ENCODE data around the gene KLHL40.

DNA sequence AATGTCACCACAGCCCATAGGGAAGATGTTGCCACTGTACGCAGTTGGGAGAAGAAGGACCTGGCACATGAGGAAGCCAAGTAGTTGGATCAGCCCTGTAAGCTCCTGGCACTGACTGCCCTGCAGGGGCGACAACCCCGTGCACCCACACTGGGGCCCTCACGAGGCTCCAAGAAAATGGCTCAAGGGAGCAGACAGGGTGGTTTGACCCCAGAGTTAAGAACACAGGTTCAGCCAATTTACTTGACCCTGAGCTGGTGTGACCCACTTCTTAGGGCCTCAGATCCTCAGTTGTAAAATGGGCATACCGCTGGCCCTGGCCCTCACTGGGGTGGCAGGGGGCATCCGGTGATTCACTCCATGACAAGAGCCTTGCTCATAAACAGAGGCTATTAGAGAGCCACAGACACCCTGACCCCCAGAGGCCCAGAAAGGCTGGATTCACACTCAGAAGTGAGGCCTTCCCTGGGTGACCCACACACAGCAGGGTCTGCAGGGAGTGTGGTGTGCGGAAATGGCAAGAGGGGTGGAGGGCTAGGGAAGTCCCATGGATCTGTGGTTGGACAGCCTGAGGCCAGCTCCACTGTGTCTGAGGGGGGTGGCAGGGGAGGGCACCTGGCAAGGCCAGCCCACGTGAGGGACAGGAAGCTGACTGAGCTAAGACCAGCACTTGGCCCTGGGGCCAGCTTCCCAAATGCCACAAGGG, 19.0 kb downstream of the KLHL40 start:
- TF ChIP-seq, protein P1, sequence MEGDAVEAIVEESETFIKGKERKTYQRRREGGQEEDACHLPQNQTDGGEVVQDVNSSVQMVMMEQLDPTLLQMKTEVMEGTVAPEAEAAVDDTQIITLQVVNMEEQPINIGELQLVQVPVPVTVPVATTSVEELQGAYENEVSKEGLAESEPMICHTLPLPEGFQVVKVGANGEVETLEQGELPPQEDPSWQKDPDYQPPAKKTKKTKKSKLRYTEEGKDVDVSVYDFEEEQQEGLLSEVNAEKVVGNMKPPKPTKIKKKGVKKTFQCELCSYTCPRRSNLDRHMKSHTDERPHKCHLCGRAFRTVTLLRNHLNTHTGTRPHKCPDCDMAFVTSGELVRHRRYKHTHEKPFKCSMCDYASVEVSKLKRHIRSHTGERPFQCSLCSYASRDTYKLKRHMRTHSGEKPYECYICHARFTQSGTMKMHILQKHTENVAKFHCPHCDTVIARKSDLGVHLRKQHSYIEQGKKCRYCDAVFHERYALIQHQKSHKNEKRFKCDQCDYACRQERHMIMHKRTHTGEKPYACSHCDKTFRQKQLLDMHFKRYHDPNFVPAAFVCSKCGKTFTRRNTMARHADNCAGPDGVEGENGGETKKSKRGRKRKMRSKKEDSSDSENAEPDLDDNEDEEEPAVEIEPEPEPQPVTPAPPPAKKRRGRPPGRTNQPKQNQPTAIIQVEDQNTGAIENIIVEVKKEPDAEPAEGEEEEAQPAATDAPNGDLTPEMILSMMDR (IDR thresholded peaks at IDR 0.05): no peak
- no peak for TF ChIP-seq POLR2A (IDR thresholded peaks at IDR 0.05; ENCODE audit: low read depth)
- TF ChIP-seq POLR2AphosphoS5 (IDR thresholded peaks at IDR 0.05): no peak

Data from esophagus muscularis mucosa (tissue), 3 donors.